Measurements from ENCODE around the gene G6PC3. TPM values are rescaled to one million over a fixed set of nuclear protein-coding genes. Genes with fewer than 3 reads are reported as not detected.

Gene G6PC3
- total and polyA plus RNA-seq, 10 of the 15 experiments (the other 5 are each of a cell fraction or from before 2014, with no cell fraction given): 13.0 to 93.7 (median 43.0) TPM

DNA sequence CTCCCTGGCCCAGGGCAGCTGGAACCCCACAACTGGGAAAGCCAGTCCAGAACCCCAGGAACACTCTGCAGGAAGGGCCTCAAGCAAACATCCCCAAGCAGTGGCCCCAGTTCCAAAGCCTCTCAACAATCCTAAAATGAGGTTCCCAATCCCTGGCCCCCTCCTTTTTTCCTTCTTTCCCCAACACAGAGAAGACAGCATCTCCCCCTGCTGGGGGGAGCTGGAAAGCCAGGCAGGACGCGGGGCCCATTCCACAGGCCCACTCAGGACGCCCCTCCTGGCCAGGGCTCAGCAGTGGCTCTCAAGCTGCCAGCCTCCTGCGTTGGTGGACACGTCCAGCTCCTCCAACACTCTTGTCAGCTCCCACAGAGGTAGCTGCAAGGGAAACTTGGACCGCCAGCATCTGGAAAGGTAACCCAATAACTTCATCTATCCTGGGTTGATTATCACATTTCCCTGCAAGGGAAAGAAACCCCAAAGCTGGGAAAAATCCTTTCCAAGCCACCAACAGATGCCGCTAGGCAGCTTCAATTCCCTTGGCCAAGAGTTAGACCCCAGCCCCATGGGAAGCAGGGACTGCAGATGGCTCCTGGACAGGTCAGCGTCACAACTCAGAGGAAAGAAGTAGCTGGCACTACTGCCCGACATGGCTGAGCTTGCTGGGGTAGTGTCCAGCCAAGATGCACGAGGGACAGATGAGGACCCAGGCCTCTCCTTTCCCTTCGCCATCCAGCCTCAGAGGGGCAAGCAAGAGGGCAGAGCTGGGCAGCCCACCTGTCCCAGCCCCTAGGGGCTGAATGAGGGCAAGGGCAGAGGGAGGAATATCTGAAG, 45.3 kb downstream of the G6PC3 start (continued):
- TF ChIP-seq RCOR1 (conservative IDR thresholded peaks at IDR 0.05; ENCODE audit: low read depth, low read length): no peak
- TF ChIP-seq YY1 (IDR thresholded peaks at IDR 0.05; ENCODE audit: low read depth, low read length): peak; percentile 17; the same call in 1 of the 2 replicates
- no peak for TF ChIP-seq NR2F1 (conservative IDR thresholded peaks at IDR 0.05)
- TF ChIP-seq, protein P1, sequence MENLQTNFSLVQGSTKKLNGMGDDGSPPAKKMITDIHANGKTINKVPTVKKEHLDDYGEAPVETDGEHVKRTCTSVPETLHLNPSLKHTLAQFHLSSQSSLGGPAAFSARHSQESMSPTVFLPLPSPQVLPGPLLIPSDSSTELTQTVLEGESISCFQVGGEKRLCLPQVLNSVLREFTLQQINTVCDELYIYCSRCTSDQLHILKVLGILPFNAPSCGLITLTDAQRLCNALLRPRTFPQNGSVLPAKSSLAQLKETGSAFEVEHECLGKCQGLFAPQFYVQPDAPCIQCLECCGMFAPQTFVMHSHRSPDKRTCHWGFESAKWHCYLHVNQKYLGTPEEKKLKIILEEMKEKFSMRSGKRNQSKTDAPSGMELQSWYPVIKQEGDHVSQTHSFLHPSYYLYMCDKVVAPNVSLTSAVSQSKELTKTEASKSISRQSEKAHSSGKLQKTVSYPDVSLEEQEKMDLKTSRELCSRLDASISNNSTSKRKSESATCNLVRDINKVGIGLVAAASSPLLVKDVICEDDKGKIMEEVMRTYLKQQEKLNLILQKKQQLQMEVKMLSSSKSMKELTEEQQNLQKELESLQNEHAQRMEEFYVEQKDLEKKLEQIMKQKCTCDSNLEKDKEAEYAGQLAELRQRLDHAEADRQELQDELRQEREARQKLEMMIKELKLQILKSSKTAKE (IDR thresholded peaks at IDR 0.05; ENCODE audit: low read depth, poor library complexity, severe bottlenecking): no peak
- TF ChIP-seq, protein P2, sequence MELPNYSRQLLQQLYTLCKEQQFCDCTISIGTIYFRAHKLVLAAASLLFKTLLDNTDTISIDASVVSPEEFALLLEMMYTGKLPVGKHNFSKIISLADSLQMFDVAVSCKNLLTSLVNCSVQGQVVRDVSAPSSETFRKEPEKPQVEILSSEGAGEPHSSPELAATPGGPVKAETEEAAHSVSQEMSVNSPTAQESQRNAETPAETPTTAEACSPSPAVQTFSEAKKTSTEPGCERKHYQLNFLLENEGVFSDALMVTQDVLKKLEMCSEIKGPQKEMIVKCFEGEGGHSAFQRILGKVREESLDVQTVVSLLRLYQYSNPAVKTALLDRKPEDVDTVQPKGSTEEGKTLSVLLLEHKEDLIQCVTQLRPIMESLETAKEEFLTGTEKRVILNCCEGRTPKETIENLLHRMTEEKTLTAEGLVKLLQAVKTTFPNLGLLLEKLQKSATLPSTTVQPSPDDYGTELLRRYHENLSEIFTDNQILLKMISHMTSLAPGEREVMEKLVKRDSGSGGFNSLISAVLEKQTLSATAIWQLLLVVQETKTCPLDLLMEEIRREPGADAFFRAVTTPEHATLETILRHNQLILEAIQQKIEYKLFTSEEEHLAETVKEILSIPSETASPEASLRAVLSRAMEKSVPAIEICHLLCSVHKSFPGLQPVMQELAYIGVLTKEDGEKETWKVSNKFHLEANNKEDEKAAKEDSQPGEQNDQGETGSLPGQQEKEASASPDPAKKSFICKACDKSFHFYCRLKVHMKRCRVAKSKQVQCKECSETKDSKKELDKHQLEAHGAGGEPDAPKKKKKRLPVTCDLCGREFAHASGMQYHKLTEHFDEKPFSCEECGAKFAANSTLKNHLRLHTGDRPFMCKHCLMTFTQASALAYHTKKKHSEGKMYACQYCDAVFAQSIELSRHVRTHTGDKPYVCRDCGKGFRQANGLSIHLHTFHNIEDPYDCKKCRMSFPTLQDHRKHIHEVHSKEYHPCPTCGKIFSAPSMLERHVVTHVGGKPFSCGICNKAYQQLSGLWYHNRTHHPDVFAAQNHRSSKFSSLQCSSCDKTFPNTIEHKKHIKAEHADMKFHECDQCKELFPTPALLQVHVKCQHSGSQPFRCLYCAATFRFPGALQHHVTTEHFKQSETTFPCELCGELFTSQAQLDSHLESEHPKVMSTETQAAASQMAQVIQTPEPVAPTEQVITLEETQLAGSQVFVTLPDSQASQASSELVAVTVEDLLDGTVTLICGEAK (IDR thresholded peaks at IDR 0.05; ENCODE audit: borderline replicate concordance): no peak
- no peak for TF ChIP-seq ATF7 (IDR thresholded peaks at IDR 0.05; ENCODE audit: low read depth)
- no peak for TF ChIP-seq TCF3 (IDR thresholded peaks at IDR 0.05; ENCODE audit: borderline replicate concordance, insufficient read depth, low read depth, low read length)
- TF ChIP-seq, protein P3, sequence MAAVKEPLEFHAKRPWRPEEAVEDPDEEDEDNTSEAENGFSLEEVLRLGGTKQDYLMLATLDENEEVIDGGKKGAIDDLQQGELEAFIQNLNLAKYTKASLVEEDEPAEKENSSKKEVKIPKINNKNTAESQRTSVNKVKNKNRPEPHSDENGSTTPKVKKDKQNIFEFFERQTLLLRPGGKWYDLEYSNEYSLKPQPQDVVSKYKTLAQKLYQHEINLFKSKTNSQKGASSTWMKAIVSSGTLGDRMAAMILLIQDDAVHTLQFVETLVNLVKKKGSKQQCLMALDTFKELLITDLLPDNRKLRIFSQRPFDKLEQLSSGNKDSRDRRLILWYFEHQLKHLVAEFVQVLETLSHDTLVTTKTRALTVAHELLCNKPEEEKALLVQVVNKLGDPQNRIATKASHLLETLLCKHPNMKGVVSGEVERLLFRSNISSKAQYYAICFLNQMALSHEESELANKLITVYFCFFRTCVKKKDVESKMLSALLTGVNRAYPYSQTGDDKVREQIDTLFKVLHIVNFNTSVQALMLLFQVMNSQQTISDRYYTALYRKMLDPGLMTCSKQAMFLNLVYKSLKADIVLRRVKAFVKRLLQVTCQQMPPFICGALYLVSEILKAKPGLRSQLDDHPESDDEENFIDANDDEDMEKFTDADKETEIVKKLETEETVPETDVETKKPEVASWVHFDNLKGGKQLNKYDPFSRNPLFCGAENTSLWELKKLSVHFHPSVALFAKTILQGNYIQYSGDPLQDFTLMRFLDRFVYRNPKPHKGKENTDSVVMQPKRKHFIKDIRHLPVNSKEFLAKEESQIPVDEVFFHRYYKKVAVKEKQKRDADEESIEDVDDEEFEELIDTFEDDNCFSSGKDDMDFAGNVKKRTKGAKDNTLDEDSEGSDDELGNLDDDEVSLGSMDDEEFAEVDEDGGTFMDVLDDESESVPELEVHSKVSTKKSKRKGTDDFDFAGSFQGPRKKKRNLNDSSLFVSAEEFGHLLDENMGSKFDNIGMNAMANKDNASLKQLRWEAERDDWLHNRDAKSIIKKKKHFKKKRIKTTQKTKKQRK (IDR thresholded peaks at IDR 0.05; ENCODE audit: low read depth, low read length): no peak
- TF ChIP-seq RAD21 (IDR thresholded peaks at IDR 0.05; ENCODE audit: insufficient read depth, low read depth, low read length): peak; percentile 66
- no peak for TF ChIP-seq MEF2B (IDR thresholded peaks at IDR 0.05; ENCODE audit: partially characterized antibody, poor library complexity, severe bottlenecking)
- TF ChIP-seq SMC3 (IDR thresholded peaks at IDR 0.05; ENCODE audit: borderline replicate concordance, low read length): peak; percentile 49
- TF ChIP-seq SREBF1 (IDR thresholded peaks at IDR 0.05; ENCODE audit: low read length): no peak
- TF ChIP-seq BCL11A (IDR thresholded peaks at IDR 0.05; ENCODE audit: low read depth, low read length): no peak
- no peak for TF ChIP-seq POLR2A (IDR thresholded peaks at IDR 0.05; ENCODE audit: low read depth, low read length)
- no peak for TF ChIP-seq ZNF384 (IDR thresholded peaks at IDR 0.05; ENCODE audit: borderline replicate concordance, low read depth, low read length)
